ENCODE results near the gene TRMO.

- TF ChIP-seq CTCF (IDR thresholded peaks at IDR 0.05) (no peak), POLR2A (IDR thresholded peaks at IDR 0.05) (no peak)
Observed at GRCh38 chr9:97940741-97941140, 18.4 kb upstream of the TRMO start.

All from Peyer's patch (tissue), 4 donors.